Middle frontal gyrus (tissue), 1 donor: ENCODE data around the gene WNT10A.

ENCODE experiments used
- DNase-seq: peaks from one replicate; pipeline ENCODE4 v3.0.0-alpha.2; 2015; ENCODE audit warnings: low spot score; ENCODE audit errors: extremely low spot score

WNT10A gene

GRCh38 chr2:218876562-218877219 lies 4.0 kb upstream of the WNT10A start:
- peak; percentile 41 for DNase-seq

- no peak for DNase-seq
Measured at GRCh38 chr2:218877331-218877730, 3.3 kb upstream of the WNT10A start.

GRCh38 chr2:218877891-218878290 lies 2.8 kb upstream of the WNT10A start:
- DNase-seq: no peak

GRCh38 chr2:218878486-218878885 lies 2.2 kb upstream of the WNT10A start:
- no peak for DNase-seq

- DNase-seq: no peak
Measured at GRCh38 chr2:218878926-218879761, 1.5 kb upstream of the WNT10A start.

- no peak for DNase-seq
Measured at GRCh38 chr2:218879776-218880101, 913 bp upstream of the WNT10A start.

- no peak for DNase-seq
Measured at GRCh38 chr2:218880859-218881594, 375 bp downstream of the WNT10A start.

GRCh38 chr2:218881744-218882460 lies 1.2 kb downstream of the WNT10A start:
- no peak for DNase-seq

GRCh38 chr2:218882461-218882816 lies 1.8 kb downstream of the WNT10A start:
- no peak for DNase-seq

GRCh38 chr2:218882866-218883366 lies 2.3 kb downstream of the WNT10A start:
- DNase-seq: no peak

GRCh38 chr2:218883491-218884490 lies 3.1 kb downstream of the WNT10A start:
- DNase-seq: no peak

- no peak for DNase-seq
Measured at GRCh38 chr2:218884519-218884918, 3.9 kb downstream of the WNT10A start.

- peak; percentile 28 for DNase-seq
Measured at GRCh38 chr2:218885981-218886947, 5.6 kb downstream of the WNT10A start.

GRCh38 chr2:218887079-218887478 lies 6.4 kb downstream of the WNT10A start:
- DNase-seq: no peak

- DNase-seq: no peak
Measured at GRCh38 chr2:218888341-218888740, 7.7 kb downstream of the WNT10A start.

GRCh38 chr2:218889937-218890336 lies 9.3 kb downstream of the WNT10A start:
- no peak for DNase-seq

- no peak for DNase-seq
Measured at GRCh38 chr2:218890369-218890768, 9.7 kb downstream of the WNT10A start.

- no peak for DNase-seq
Measured at GRCh38 chr2:218891275-218892135, 10.9 kb downstream of the WNT10A start.
